ENCODE results near the gene JAKMIP2.
"Not testable (repeated sequence)": the region's sequence is repeated elsewhere in the genome, so short reads cannot be mapped to it uniquely, and the experiment has no call there.

Gene JAKMIP2

DNA sequence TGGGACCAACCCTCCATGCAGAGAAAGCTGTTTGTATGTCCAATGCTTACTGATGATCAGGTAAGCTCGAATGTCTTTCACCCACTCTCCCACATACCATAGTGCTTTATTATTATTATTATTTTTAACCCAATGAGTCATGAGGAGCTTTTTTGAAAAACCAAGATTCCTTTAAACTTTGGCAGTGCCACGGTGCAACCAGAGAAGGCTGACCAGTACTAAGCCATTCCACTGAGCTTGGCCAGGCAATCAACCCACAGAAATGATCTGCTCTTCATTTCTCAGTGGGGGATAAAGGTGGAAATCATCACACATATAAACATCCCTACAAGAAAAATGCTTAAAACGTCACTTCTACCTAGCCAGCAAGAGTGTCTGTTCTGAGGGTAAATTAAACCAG is 35.5 kb downstream of the JAKMIP2 start:
- DNase-seq (ENCODE audit: low spot score) = no peak

DNA sequence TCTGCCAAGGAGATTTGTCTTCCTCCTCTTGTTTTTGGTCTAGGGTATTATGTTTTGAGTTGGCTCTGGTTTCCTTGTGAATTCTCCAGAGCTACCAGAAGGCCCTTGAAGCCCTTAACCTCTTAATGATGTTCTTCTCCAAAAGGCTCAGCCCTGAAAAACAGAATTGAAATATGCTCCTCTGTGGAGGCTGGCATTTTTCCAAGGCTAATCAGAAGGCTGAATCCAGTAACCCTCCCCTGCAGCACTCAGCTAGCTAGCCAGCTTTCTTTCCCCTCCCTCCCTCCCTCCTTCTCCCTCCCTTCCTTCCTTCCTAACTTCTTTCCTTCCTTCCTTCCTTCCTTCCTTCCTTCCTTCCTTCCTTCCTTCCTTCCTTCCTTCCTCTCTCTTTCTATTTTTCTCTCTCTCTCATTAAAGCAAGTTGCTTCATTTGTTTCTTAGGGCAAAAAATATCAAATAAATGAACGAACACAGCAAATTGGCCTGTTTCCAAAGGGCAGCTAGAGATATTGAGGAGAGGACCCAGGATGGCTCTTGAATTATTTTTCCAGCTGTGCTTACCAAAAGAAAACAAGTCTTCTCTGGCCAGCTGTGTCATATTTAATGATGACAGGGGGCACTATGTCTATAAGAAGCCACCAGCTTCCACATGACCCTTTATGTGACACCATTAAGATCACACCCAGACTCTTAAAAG is 38.7 kb downstream of the JAKMIP2 start:
- DNase-seq (ENCODE audit: low spot score) = no peak

DNA sequence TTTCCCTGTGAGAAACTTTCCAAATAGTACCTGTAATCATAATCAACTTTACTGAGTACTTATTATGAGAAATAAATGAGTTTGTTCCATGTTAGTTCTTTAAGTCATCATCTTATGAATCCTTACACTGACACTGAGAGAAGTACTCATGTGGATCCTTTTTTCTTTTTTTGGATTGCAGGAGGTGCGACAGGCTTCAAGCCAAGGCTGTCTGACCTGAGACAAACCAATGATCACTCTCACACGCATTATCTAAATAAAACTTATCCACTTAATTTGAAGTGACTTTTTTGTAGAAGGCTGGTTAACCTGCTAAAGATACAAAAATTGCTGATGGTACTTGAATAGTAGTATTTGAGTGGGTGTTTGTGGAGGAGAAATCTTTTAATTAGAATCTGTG is 39.5 kb downstream of the JAKMIP2 start:
- DNase-seq (ENCODE audit: low spot score) = no peak

DNA sequence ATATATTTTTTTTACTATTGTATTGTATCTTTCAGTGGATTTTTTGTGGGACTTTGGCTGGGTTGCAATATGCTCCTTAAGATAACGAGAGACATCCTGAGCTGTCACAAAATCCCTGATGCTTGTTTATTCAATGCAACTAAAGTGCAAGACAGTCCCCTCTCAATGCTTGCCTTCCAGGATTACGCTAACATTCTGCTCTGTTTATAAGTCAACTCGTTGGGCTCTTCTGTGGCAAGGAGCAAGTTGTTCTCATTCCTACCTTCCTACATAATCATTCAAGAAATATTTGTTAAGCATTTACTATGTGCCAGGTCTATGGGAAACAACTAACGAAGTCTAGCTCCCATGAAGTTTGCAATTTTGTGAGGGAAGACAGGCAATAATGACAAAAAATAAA is 40.4 kb downstream of the JAKMIP2 start:
- no peak for DNase-seq (ENCODE audit: low spot score)

DNA sequence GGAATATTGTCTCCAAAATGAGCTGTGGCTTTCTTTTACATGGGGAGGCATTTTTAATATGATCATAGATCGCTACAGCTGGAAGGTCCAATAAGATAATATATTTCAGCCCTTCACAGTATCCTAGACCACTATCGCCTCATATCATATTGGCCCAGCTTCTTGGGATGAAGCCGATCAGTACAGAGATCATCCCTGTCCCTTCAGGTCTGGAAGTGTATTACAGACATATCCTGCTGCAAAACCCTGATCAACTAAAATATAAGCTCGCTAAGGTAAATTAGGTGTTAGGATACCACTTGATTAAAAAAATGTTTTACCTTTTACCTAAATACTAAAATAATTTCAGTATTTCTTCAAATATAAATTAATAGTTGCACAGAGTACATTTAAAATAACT is 41.7 kb downstream of the JAKMIP2 start:
- DNase-seq (ENCODE audit: low spot score) = no peak

DNA sequence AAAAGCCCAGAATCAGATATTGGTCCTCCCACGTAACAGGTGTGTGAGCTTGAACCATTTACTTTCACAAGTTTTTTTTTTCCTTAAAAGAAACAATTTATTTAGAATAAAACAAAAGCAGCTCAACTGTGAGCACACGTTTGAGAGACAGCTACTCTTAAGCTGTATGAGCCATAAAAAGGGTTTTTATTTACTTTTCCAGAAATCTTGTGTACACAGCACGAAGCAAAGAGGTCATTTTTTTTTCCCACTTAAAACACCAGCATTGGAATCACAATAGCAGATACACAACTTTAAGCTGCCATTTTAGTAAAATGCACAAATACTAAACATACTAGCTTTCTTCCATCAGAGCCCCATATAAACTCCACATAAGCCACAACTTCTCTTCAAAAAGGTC is 44.6 kb downstream of the JAKMIP2 start:
- no peak for DNase-seq (ENCODE audit: low spot score)

DNA sequence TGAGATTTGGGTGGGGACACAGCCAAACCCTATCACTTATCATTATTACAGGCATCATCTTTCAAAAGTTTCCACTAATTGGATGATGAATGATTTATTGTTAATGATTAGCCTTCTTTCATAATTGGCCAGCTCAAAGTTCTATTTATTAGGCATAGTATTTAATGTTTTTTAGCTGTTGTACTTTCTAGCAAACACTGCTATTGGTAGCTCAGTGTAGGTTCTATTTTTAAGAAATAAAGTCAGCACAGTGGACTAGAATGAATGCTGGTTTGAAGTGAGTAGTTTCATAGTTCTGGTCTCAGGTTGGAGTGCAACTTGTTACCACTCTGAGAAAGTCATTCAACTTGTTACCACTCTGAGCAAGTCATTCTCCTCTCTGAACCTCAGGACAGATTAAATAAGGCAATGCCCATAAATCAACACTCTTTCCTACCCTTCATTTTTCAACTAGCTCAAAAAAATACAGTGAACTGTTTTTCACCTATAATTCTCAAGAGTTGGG is 46.9 kb downstream of the JAKMIP2 start:
- no peak for DNase-seq (ENCODE audit: low spot score)

DNA sequence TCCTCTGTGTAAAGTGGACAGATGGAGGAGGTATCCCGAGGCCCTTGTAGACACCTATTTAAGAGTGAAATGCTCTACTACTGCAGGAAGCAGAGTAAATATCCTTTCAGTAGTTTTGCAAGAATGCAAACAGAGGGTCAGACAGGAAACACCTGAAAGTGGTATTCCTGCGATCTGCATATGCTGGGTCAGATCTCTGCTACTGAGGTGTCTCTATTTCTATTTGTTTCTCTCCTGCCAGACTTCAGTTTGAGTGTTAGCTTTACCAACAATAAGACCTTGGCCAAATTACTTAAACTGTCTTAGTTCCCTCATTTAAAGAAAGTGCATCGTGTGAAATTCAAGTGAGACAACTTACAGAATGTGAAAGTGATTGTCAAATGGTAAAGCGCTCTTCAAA is 47.6 kb downstream of the JAKMIP2 start:
- DNase-seq (ENCODE audit: low spot score) = no peak

DNA sequence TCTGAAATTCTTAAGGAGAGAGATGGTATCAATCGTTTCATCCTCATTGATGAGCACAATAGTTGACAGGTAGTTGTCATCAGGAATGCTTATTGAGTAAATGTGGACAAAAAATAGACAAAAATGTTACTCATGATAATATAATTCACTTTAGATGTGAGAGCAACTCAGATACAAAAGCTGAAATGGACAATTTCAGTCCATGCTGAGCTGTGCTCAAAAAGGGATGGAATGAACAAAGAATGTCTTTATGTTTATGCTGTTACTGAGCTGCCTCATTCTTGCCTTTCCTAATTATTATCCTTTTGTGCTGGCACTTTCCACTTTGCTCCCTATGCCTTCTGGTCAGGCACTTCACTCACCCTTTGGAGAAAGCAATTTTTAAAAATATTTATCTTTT is 49.5 kb downstream of the JAKMIP2 start:
- no peak for DNase-seq (ENCODE audit: low spot score)

DNA sequence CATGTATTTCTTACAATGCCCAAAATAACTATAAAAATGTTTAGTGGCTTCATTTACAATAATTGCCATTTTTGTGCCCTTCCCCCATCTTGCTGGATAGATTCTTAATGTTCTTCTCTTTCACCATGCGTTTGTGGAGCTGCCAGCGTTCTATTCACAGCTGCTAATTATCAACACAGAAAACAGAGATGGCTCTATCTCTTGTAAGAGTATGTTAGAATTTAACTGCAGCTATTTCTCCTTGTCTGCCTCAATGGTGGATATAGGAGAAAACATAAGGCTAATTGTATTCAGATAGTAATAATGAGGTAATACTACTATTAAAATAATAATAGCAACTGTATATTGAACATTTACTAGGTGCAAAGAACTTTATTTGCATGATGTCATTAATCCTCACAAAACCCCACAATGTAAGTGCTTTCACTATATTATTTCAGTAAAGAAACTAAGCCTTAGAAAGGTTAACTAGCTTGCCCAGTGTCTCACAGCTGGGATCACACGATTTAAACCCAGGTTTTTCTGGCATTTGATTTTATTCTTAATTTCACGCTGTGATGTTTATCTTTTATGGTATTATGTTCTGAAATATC is 50.1 kb downstream of the JAKMIP2 start:
- no peak for DNase-seq (ENCODE audit: low spot score)

DNA sequence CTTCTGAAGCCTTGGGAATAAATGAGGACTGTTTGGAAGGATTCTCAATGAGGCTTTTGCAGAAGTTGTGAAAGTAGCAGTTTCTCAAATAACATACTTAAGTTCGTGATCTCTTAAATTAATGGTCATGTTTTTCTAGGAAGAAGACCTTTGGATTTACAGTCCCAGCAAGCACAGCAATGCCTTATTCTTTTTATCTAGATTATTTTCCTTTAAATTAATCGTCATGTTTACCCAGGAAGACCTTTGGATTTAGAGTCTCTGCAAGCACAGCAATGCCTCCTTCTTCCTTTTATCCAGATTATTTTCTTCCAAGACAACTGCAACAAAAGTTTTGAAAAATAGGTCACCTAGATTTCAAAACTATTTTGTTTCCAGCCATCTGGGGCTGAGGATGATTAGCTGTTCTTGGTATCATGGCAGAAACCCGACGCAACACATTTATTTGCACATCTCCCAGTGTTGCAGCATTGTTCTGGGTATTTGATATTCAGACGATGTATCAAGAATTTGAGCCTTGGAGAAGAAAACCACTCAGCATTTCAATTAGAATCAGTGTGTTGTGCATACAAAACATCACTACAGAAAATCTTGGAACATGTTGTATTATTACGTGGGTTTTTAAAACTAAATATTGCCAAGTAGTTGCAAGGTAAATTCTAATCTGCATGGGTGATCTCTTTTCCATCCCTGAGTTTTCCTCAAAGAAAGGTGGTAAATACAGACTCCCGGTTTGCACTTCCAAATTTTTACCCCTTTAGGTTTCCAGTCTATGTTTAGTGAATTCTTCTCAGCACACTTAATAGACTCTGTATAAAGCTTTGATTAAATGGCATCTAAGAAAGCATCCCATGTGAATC is 50.9 kb downstream of the JAKMIP2 start:
- DNase-seq (ENCODE audit: low spot score) = no peak

DNA sequence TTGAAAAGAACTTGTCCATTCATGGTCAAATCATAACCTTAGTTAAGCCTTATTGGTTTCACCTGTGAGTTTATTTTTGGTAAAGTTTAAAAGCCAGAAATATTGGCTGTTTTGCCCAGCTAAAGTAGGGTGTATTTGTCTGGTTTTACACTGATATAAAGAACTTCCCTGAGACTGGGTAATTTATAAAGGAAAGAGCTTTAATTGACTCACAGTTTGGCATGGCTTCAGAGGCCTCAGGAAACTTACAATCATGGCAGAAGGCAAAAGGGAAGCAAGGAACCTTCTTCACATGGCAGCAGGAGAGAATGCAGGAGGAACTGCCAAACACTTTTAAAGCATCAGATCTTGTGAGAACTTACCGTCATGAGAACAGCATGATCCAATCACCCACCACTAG is 55.3 kb downstream of the JAKMIP2 start:
- no peak for DNase-seq (ENCODE audit: low spot score)

DNA sequence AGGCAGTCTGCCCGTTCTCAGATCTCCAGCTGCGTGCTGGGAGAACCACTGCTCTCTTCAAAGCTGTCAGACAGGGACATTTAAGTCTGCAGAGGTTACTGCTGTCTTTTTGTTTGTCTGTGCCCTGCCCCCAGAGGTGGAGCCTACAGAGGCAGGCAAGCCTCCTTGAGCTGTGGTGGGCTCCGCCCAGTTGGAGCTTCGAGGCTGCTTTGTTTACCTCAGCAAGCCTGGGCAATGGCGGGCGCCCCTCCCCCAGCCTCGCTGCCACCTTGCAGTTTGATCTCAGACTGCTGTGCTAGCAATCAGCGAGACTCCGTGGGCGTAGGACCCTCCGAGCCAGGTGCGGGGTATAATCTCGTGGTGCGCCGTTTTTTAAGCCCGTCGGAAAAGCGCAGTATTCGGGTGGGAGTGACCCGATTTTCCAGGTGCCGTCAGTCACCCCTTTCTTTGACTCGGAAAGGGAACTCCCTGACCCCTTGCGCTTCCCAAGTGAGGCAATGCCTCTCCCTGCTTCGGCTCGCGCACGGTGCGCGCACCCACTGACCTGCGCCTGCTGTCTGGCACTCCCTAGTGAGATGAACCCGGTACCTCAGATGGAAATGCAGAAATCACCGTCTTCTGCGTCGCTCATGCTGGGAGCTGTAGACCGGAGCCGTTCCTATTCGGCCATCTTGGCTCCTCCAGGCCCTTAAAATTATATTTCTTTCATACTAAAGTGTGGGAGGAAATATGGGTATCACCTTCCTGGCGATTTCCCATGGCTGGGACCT is 61.2 kb downstream of the JAKMIP2 start:
- not testable (repeated sequence) for DNase-seq (ENCODE audit: low spot score)

DNA sequence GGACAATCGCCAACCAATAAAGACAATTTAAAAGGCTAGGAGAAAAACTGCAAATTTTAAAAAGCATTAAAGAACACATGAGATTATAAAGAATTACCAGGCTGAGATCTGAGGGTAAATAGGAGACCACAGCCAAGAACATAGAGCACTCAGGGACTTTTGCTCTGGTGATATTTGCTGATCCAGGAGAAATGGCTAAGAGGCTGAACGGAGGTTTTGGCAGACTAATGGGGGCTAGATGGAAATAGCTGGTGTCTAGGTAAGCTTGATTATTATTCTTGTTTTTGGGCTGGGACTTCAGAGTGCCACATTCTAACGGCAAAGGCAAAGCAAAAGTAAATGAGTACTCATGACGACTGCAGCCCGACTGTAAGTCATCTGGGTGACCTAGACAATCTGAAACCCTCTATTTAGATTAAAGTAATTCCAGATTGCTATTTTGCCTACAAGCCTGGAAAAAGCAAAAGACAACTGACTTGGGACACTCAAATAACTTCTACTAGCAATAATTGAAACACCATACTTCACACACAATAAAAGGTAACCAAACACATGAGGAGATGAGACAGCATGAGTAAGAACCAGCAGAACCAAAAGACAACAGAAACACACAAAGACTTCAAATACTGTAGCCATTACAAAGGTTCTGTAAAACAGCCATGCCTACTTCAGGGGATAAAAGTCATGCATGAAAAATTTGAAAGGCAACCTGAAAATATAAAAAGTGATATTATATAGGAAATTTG is 68.8 kb downstream of the JAKMIP2 start:
- DNase-seq (ENCODE audit: low spot score) = no peak

DNA sequence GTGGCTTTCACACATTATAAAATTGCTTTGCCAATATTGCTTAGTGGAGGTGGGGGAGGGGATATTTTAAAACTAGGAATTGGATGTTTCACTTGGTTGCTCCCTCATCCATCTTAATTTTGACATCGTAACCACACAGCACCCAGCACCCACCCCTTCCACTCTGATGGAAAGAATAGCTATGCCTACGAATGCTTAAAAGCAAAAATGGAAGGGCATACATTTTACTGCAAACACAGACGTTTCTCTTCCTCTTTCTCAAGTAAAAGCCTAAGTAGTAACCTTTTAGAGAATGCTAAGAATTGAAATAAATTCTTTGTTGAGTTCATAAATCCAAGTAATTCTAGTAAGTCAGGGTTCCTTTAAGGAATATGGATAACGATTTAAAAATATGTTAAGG is 69.9 kb downstream of the JAKMIP2 start:
- no peak for DNase-seq (ENCODE audit: low spot score)

DNA sequence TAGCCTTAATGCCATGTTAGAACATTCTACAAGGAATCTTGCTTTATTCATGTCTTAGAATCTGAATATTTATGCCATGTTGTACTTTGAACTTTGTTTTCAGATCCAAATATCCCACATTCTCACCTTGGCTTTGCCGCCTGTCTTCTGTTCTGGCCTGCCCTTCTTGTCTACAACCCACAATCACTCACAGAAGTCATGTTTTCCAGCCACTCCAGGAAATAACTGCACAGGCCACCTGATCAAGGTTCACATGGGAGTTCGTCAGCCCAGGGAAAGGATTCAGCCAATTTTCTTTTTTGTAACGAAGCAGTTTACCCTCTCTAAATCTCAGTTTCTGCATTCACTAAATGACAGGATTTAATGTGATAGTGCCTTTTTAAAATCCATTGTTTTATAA is 70.5 kb downstream of the JAKMIP2 start:
- no peak for DNase-seq (ENCODE audit: low spot score)

DNA sequence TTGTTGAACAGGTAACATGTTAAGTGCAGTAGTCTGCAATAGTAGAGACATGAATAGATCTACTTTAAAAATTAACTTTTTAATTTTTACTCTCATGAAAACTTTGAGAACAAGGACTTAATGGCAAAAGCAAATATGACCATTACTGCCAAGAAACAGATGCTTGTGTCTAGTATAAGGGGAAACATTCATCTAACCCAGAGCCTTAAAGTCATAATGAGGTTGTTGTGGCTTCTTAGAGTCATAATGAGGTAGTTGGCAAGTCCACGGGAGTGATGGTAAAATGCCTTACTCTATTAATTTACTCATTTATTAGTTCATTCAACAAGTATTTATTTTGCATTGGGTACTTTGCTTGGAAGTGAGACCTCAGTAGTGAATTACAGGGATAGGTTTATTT is 71.5 kb downstream of the JAKMIP2 start:
- DNase-seq (ENCODE audit: low spot score) = no peak

DNA sequence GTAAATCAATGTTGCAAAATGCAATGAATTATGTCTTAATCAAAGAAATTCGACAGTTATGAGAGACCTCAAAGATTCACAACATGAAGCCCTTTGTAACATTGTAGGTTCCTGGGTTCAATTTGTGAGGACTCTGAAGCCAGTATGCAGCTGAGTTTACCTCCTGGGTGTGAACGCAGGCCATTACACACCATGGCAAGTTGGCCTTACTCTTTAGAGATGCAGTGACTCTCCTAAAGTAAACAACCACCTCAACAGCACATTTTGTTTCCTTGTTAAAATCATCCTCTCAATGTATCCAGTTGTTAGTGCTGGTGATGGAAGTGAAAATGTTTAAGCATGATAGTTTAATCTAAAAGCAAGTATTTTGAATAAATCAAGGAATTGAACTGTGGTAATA is 73.8 kb downstream of the JAKMIP2 start:
- no peak for DNase-seq (ENCODE audit: low spot score)

DNA sequence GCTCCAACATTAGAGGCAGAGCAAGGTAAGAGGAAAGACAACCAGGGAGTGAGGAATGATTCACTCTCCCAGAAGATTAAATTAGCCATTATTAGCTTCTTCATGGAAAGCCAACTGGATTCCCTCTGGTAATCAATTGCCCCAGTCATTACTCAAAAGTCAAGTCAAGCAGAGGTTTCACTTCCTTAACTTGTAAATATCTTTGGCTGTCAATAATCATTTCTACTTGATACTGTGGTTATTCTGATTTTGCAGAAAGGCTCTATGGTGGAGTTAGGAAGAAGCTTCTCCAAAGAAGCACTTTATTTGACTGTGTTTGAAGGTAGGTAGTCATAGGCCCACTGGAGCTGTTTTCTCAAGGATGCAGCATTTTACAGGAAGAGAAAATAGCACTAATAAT is 78.0 kb downstream of the JAKMIP2 start:
- DNase-seq (ENCODE audit: low spot score) = no peak

DNA sequence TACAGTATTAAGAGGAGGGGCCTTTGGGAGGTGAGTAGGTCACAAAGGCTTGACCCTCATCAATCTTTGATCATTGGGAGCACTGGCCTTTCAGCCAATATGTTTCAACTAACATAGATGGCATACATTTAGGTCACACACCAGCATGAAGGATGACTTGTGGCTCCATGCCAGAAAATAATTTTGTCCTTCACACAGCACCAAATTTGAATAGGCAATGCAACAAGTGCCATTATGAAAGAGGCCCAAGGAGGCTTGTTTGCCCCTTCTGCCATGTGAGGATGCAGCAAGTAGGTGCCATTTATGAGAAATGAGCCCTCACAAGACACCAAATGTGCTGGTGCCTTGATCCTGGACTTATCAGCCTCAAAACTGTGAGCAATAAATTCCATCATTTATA is 81.1 kb downstream of the JAKMIP2 start:
- DNase-seq (ENCODE audit: low spot score) = no peak

DNA sequence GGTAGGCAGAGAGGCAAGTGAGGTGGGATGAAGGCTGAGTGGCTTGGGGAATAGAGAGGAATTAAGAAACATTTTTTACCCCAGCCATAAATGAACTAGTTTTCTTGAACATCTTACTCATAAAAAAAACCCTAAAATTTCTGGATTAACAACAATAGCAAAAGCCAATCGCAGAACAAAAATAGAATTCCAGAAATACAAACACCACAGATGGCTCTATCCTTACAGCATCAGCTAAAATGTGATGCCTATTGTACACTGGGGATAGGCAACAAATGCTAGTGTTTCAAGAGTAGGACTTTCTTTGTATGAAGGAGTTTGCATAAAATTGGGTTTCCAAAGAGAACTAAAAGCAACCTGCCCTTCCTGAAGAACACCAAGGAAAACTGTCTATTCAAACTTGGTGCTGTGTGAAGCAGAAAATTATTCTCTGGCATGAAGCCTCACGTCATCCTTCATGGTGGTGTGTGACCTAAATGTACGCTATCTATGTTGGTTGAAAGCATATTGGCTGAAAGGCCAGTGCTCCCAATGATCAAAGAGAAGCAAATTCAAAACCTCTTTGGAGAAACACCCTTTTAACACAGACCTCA is 82.9 kb downstream of the JAKMIP2 start:
- no peak for DNase-seq (ENCODE audit: low spot score)

Measured in NAMALWA (cell line).